ENCODE measurements around the gene VPS54.

The VPS54 gene

DNA sequence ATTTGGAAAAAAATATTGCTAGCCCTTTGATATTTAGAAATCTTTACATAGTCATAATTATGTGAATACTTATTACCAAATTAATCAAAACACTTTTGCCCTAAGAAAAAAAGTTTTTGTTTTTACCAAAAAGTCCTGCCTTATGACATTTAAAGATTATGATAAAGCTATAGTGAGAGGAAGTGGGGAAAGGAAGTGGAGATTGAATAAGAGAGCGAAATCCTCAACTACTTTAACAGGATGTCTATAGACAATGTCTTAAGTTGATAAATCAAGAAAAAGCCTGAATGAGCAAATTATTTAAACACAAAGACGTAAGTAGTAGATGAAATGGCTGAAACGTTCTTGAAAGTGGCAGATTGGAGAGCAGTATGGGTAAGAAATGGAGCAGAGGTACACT is 20.9 kb upstream of the VPS54 start:
- H3K4me3 ChIP-seq (replicated peaks in 1 of 2; ENCODE audit: low read depth in 2 of 2, low read length in 2 of 2) = no peak overlapping the region
- DNase-seq (ENCODE audit: low read depth in 2 of 2) = no peak

DNA sequence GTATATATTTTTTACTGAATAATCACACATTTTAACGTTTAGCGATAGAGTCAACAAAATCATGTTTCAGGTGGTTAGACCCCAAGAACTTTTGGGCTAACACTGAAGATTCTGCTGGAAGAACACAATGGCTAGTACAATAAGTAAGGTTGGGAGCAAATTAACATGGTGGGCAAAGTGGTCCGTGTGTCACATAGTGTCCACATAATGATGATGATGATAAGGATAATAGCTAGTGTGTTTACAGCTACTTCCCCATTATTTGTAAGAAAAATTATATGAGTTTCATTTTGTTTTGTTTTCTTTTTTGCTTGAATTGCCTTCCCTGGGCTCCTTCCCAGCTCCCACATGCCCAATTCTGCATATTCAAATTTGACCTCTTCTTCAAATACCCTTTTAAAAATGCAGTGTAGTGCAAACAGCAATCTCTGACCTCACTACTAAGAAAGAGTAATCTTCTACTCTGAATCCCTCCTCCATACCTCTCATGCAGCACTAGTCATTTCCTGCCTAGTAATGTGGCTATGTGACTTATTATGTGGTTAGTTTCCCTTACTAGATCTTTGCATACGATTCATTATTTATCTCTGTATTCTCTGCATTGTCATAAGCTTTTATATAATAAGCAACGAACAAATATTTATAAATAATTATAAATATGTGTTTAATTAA is 16.9 kb upstream of the VPS54 start:
- no peak overlapping the region for H3K4me3 ChIP-seq (replicated peaks in 1 of 2; ENCODE audit: low read depth in 2 of 2, low read length in 2 of 2)
- TF ChIP-seq, protein P1, sequence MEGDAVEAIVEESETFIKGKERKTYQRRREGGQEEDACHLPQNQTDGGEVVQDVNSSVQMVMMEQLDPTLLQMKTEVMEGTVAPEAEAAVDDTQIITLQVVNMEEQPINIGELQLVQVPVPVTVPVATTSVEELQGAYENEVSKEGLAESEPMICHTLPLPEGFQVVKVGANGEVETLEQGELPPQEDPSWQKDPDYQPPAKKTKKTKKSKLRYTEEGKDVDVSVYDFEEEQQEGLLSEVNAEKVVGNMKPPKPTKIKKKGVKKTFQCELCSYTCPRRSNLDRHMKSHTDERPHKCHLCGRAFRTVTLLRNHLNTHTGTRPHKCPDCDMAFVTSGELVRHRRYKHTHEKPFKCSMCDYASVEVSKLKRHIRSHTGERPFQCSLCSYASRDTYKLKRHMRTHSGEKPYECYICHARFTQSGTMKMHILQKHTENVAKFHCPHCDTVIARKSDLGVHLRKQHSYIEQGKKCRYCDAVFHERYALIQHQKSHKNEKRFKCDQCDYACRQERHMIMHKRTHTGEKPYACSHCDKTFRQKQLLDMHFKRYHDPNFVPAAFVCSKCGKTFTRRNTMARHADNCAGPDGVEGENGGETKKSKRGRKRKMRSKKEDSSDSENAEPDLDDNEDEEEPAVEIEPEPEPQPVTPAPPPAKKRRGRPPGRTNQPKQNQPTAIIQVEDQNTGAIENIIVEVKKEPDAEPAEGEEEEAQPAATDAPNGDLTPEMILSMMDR (IDR thresholded peaks at IDR 0.05; ENCODE audit: low read depth, low read length) = no peak
- DNase-seq (ENCODE audit: low read depth in 2 of 2) = peak; percentile 56 to 83

More for the DNA sequence above, 20.9 kb upstream of the VPS54 start:
- TF ChIP-seq, protein P1 (IDR thresholded peaks at IDR 0.05; ENCODE audit: low read depth, low read length) = no peak

DNA sequence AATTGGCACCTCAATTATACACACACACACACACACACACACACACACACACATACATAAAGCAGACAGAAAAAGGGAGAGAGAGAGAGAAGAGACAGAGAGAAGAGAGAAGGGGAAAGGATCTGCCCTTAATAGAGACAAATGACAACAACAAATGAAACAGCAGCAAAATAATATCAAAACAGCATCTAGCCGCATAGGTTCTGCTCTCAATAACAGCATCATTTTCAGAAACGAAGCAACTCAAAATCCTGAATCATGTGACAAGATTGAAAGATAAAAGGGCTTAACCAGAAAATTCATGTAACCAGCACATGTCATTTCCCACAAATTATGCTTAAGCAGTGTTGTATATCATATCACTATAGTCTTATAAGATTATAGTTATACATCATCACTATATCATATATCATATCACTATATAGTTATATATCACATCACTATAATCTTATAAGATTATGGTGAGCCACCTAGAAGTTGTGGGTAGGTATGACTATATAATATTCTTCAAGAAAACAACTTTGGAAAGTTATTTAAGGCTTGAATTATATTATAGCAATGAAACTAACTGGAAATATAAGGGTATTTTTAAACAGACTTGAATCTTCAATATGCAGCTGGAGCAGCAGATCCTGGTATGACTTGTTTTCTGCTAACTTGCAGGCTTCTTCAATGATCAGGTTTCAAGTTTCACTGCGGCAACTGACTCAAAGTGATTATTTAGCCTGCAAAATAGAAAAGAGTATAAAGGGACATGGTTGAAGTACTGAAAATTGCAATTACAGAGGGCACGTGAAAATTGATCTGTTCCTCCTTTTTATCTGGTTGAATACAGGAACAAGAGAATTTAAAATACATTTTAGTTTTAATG is 16.1 kb upstream of the VPS54 start:
- no peak for DNase-seq (ENCODE audit: low read depth in 2 of 2)
- no peak overlapping the region for H3K4me3 ChIP-seq (replicated peaks in 1 of 2; ENCODE audit: low read depth in 2 of 2, low read length in 2 of 2)
- TF ChIP-seq, protein P1 (IDR thresholded peaks at IDR 0.05; ENCODE audit: low read depth, low read length) = no peak

DNA sequence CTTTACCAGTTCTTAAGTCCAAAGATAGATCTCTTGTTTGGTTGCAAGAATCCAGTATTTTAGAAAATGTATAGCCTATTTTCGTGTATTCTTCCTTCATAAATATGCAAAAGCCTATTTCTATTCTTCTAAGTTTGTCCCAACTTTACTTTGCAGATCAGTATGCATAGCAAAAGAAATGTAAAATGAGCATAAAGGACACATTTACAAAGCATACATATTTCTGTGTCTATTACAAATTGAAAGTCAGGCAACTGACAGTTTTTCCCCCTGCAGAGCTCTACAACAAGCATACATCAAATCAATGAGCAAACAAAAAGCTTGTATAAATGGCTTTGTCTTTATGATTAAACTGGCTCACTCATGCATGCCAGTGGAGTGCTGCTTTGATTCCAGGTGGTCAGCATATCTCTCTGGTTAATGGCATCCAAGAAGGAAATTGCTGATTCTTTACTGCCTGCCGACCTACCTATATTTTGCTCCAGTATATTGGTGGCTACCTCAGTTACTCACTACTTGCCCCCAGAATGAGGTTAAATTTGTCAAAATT is 10.0 kb upstream of the VPS54 start:
- H3K4me3 ChIP-seq (replicated peaks in 1 of 2; ENCODE audit: low read depth in 2 of 2, low read length in 2 of 2) = no peak overlapping the region
- TF ChIP-seq, protein P1 (IDR thresholded peaks at IDR 0.05; ENCODE audit: low read depth, low read length) = no peak
- no peak for DNase-seq (ENCODE audit: low read depth in 2 of 2)

DNA sequence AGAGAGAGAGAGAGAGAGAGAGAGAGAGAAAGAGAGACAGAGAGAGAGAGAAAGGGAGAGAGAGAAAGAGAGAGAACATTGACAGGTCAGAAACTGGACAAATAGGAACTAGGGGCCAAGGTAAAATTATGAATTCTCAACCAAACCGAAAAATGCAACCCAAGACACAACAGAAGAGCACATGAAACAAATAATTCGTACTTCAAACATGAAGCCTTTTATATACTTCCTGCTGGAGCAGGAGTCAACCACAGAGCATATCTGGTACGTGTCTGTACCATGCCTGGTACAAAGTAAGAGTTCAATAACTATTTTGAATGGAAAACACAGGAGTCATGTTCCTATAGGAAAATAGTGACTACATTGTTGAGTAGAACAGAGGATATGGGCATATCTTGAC is 6.5 kb upstream of the VPS54 start:
- DNase-seq (ENCODE audit: low read depth in 2 of 2) = no peak
- TF ChIP-seq, protein P1 (IDR thresholded peaks at IDR 0.05; ENCODE audit: low read depth, low read length) = no peak
- H3K4me3 ChIP-seq (replicated peaks in 1 of 2; ENCODE audit: low read depth in 2 of 2, low read length in 2 of 2) = no peak overlapping the region

DNA sequence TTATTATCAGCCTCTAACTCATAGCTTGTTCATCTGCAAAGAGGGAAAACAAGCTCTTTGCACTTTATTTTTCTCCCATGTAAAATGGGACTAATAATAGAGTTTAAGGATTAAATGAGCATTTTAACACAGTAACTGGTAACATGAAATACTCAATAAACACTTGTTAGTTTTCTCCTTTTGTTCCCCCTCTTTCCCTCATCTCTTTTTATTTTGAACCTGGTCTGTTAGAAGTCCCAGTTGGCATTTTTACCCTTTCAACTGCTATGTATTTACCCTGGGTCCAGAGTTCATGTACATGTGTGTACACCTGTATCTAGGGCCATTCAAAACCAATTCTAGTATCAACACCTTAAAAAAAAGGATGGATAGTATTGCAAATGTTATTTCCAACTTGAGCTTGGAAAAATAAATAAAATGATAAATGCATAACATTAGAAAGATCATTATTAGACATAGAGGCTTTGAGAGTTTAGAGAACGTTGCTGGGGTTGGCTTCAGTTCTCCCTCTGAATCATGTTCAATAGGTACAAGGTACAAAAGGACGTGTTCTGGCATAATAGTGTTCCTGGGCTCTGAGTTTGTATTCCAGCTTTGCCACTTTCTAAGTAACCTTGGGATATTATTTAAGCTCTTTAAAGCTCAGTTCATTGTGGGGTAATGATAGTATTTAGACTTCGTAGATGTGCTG is 5.2 kb upstream of the VPS54 start:
- DNase-seq (ENCODE audit: low read depth in 2 of 2) = no peak
- no peak overlapping the region for H3K4me3 ChIP-seq (replicated peaks in 1 of 2; ENCODE audit: low read depth in 2 of 2, low read length in 2 of 2)
- TF ChIP-seq, protein P1 (IDR thresholded peaks at IDR 0.05; ENCODE audit: low read depth, low read length) = no peak
